LNCAP (cell line): ENCODE results near the gene TBC1D8.

Source experiments
- CTCF ChIP-seq: fragments of 450-650 bp; IDR thresholded peaks from 2 replicates; pipeline ENCODE4 v1.5.1; 2017; ENCODE audit warnings: mild to moderate bottlenecking

The TBC1D8 gene

DNA sequence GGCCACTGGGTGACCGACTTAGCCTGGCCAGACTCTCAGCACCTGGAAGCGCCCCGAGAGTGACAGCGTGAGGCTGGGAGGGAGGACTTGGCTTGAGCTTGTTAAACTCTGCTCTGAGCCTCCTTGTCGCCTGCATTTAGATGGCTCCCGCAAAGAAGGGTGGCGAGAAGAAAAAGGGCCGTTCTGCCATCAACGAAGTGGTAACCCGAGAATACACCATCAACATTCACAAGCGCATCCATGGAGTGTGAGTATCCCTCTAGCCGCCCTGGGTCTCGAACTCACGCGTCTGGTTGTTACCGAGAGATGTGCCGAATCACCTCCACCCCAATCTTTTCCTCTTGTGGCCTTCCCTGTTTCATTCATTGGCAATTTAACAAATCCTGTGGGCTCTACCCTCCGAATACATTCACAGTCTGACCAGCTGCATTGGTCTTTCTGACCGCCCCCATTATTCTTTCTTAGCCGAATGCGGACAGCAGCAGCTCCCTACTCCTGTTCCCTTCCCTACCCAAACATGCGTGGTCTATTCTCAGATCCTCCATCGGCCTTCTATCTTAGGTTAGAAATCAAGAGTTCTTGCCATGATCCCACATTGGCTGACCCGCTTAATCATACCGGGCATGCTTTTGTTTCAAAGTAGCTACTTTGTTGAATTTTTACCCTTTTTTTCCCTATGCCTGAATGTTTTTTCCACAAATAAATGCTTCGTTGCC, 148.5 kb downstream of the TBC1D8 start:
- no peak for TF ChIP-seq CTCF

- no peak for TF ChIP-seq CTCF
Measured at GRCh38 chr2:101001691-101002561, 149.3 kb downstream of the TBC1D8 start, which contains the start of gene RPL31. TSS of gene RPL31 (plus strand) at chr2:101002289. CDS start at chr2:101002702, 413 bp downstream.

GRCh38 chr2:100999995-101000394, 151.2 kb downstream of the TBC1D8 start:
- no peak for TF ChIP-seq CTCF

DNA sequence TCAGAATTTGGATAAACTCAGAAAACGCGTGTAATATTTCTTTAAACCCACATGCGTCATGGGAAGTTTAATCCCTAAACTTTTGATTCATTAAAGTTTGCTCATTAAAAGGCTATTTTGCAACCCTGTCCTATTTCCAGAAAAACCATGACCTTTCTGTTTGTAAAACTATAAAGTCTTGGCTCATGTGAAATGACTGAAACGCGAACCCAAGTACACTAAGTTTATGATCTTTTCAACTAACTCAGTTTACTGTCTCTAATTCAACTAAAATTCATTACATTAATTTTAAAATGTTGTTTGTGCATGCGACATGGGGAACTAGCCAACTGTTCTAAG, 153.0 kb downstream of the TBC1D8 start:
- no peak for TF ChIP-seq CTCF

DNA sequence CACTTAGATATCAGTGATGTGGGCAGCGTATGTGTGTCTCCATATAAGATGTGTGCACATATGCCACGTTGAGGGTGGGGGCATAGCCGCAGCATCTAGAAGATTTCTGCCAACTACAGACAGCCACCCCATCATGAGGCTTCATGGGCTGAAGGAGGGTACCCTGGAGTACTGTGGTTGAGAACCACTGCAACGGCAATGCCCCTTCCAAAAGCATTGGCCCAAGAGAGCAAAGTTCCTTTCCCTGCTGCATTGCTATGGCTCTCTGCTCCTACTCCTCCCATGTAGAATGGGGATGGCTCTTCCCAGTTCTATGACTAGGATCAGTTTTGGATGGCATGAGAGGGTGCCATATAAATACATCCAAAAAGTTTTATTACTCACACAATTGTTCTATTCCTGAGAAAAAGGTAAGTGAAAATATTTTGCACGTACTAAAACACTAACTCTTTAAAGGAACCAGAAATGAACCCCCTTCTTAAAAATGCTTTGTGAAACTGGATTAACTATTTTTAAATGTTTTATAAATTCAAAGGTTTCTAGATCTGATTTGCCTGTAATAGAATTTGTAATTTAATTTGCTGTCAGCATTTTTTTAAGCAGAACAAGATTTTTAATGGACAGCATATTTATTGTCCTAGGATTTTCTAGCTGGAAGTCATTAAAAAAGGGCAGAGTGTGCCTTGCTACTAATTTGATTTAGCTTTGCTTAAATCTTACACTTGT, 153.5 kb downstream of the TBC1D8 start:
- TF ChIP-seq CTCF: no peak

DNA sequence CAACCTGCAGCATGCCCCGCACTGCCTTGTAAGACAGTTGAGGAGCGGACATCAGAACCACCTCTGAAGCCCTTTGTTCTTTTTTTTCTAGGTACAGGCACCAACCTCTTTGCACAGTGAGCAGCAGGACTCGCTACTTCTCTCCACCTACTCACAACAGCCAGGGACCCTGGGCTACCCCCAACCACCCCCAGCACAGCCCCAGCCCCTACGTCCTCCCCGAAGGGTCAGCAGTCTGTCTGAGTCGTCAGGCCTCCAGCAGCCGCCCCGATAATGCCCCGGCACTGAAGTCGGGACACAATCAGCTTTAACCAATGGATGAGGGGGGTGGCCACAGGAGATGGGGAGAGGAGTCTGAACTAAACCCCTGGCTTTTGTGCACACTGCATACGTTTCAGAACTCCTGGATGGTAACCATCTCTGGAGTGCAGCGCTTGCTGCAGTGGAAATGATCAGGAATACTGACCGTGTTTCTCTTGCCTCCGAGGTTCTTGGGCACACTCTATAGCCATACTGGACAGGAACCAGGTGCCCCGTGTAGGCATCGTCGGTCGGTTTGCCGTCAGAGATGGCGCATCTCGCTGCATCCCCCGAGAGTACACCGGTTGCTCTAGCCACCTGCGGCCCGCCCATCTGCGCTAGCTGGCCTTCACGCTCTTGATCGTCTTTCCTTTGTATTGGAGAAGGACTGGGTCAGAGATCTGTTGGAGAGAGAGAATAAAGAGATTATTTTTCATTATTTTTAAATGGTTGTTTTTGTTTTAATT, 155.7 kb downstream of the TBC1D8 start:
- no peak for TF ChIP-seq CTCF

- no peak for TF ChIP-seq CTCF
Measured at GRCh38 chr2:100993294-100993693, 157.9 kb downstream of the TBC1D8 start.
